Posterior cingulate gyrus (tissue), 11 donors: ENCODE measurements around the gene SRCIN1.

Source experiments
- DNase-seq, 10 donors: peaks; one replicate each; pipeline versions ENCODE4 v3.0.0 to v3.0.0-alpha.2; 2020 to 2021; ENCODE audit warnings: mixed read lengths in 3 of 10
- intact Hi-C: fragments of 100-400 bp; cut with DNase I; formaldehyde crosslinking; loops from one replicate; pipeline ENCODE4 v1.15.1; 2023

The SRCIN1 gene

DNA sequence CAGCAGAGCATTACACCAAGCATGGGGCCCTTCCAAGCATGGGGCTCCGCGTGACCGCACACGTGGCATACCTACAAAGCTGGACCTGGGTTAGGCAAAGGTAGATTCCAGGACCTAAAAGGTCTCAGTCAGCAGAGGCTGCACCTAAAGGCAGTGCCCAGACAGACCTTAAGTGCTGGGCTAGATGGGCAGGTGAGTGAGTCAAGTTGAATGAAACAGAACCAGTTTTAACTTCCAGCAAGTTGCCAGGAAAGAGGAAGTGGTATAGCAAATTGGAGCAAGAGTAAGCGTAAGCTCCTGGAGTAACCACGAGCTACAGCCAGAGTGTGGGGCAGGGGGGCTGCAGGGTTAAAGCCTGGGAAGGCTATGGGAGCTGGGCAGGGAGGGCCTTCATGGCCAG is 49.5 kb downstream of the SRCIN1 start:
- intact Hi-C loops: loop anchor here (10.0 kb wide), 1 partner anchor 49 kb away; the partner anchor contains the start of gene SRCIN1

DNA sequence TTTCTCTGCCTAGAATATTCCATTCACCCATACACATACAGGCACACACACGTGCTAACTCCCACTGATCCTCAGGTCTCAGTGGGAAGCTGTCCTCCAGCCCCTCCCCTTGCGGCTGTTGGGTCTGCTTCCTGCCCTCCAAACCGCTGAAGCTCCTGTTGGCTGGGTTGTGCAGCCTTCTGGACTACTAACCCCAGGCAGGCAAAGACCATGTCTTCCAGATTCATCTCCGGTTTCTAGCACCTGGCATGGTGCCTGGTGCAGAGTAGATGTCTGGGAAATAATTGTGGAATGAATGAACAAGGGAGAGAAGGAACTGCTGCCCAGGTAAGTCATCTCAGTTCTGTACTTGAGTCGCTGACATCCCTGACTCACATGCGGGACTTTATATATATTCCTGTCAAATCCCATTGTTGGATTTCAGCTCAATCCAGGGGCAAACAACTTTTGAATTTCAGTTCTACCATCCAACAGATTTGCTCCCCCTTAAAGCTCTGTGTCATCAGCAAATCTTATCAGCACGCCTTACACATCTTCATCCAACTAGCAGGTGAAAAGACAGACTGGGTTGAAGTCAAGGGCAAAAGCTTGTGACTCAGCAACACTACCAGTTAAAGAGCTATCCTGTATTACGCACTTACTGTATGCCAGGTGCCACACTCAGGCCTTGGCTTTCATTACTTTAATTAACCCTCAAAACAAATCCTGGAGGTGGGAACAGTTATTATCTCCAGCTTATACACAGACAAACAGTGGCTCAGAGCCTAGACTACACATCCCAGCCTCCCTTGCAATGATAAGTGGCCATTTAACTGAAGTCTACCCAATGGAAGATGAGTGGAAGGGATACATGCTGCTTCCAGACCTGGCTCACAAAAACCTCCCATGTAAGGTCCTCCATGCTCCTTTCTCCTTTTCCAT is 51.1 kb downstream of the SRCIN1 start:
- DNase-seq: no peak
- intact Hi-C loops: loop anchor here (10.0 kb wide), 1 partner anchor 50 kb away; the partner anchor contains the start of gene SRCIN1

More for the DNA sequence above, 49.5 kb downstream of the SRCIN1 start:
- DNase-seq: no peak

DNA sequence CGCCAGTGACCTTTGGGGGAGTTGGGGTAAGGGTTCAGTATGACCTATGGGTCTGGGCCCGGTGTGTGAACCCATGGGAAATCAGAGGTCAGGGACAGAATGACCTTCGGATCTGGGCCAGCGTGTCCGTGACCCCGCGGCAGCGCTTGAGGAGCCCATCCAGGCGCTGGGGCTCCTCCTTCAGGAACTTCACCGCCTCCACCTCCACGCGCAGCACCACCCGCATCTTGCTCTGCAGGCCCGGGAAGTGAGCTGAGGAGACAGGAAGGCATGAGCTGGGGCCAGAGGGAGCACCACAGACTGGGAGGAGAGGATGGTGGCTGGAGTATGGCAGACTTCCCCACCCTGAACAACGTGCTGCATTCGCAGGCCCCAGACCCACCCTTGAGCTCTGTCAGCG is 53.4 kb downstream of the SRCIN1 start:
- intact Hi-C loops: loop anchor here (10.0 kb wide), 1 partner anchor 52 kb away; the partner anchor contains the start of gene SRCIN1
- DNase-seq: no peak

DNA sequence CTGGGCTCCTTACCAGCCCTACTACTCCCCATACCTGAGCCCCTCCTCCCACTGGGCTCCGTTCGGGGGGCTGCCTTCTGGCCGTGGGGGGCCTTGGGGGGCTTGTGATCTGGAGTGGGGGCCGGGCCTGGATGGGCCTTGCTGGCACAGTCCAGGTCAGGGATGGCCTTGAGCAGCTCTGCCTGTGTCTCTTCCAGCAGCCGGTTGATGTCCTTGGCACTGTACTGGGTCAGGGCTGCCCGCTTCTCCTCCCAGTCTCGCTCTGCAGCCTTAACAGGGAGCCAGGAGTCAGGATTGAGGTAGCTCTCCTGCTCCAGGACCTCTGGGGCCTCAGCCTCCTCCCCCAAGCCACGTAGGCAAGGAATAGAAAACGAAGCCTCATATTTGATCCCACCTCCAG is 54.6 kb downstream of the SRCIN1 start:
- no peak for DNase-seq
- intact Hi-C loops: loop anchor here (10.0 kb wide), 1 partner anchor 54 kb away; the partner anchor contains the start of gene SRCIN1

DNA sequence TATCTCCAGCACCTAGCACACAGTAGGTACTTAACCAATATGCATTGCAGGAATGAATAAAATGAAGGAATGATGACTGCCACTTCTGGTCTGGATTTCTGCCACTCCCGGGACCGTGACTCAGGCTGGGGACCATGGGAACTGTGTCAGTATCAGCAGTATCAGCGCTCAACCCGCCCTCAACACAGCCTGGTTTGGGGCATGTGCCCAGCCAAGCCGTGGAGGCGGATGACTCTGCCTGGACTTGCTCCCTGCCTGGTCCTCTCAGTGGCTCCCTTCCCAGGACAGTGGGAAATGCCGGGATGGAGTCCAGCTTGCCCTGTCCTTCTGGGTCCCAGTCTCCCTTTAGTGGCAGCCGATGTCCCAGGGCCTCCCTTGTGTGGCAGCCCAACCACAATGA is 55.1 kb downstream of the SRCIN1 start:
- intact Hi-C loops: loop anchor here (10.0 kb wide), 1 partner anchor 54 kb away; the partner anchor contains the start of gene SRCIN1
- DNase-seq: peak; percentile 42 to 95 (median 68)

DNA sequence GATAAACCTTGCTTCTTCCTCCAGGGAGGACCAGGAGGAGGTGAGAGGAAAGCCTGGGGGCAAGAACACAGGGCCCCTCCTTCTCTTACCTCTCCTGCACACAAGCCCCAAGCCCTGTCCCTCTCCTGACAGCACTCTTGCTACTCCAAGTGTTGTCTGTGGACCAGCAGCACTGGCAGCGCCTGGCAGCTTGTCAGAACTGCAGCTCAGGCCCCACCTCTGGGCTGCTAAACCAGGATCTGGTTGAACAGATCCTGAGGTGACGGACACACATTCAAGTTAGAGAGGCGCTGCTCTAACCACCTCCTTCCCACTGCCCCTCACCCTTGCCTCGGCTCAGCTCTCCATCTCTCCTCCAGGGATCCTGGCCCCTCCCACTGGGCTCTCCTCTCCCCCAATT is 56.5 kb downstream of the SRCIN1 start:
- peak in 1 of 10 donors; percentile 88 for DNase-seq
- intact Hi-C loops: no loop called here

DNA sequence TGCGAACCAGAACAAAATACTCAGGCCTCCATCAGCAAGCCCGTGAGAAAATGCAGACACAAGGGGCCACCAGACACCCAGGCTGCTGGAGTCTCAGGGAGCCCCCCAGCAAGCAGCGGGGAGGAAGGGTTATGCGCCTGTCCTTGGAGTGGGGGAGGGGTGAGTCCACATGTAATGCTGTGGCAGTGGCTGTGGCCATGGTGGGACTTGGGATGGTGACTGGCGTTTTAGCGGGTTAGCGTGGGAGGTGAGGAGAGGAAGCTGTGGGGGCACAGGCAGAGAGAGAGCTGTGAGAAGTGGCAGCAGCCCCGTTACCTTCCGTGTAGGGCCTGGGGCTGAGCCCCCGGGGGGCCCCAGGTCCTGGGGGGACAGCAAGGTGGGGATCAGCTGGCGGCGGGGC is 58.3 kb downstream of the SRCIN1 start:
- no peak for DNase-seq
- intact Hi-C loops: no loop called here

DNA sequence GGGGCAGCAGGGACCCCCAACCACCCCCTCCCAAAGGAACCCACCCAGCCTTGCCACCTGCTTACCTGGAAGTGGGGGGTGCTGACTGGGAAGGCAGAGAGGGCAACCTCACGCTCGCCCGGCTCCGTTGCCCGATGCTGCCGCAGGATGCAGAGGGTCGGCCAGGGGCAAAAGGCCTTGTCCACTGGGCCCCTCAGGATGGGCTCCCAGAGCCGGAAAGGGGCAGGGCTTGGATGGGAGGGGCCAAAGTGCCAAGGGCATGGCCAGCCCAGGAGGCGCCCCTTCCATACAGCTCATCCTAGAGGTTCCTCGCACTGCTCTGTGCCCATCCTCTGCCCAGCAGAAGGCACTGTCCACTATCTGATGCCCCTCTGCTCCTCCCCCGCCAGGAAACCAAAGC is 59.4 kb downstream of the SRCIN1 start:
- DNase-seq: peak in 1 of 10 donors; percentile 65
- intact Hi-C loops: no loop called here

DNA sequence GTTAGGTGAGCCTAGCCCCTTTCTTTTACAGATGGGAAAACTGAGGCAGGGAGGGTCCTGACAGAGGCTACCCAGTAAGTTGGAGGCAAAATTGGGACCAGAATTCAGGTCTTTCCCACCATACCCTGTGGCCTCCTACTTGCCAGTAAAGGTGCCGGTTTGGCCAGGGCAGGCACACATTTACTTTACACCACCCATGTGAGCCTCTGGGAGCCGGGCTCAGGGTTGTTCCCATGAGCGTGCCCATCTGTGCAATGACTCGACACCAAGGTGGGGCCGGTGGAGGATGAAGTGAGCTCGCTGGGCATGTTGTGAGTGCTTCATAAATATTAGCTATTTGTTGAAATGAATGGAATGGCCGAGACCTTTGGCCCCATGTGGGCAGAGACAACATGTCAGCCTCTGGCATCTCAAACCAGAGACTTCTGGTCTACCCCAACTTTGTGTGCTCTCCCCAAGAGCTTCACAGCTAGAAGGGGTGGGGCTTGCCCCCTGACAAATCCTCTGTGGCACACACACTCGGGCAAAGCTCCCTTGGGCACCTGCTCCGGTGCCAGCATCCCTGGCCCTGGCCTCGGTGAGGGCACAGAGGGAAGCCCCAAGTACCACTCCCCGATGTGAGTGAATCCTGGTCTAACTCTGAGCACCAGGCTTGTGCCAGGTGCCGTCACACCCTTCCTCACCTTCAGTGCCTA is 60.1 kb downstream of the SRCIN1 start:
- DNase-seq: peak in 1 of 10 donors; percentile 73
- intact Hi-C loops: no loop called here

DNA sequence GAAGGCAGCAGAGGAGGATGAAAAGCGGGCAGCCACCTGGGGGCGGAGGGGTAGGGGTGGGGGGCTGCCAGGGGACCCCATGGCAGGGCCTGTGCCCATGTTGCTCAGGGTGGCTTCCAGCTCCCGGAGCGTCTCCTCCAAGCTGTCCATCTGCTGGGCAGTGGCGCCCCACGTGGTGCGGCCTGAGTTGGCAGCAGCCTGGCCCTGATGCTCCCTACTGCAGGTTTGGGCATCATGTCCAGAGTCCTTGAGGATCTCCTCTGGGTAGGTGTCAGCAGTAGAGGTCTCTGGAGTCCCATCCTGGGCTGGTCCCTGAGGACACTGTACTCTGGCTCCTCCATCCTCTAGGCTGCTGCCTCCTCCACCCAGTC is 60.9 kb downstream of the SRCIN1 start:
- DNase-seq: peak in 1 of 10 donors; percentile 84
- intact Hi-C loops: no loop called here

DNA sequence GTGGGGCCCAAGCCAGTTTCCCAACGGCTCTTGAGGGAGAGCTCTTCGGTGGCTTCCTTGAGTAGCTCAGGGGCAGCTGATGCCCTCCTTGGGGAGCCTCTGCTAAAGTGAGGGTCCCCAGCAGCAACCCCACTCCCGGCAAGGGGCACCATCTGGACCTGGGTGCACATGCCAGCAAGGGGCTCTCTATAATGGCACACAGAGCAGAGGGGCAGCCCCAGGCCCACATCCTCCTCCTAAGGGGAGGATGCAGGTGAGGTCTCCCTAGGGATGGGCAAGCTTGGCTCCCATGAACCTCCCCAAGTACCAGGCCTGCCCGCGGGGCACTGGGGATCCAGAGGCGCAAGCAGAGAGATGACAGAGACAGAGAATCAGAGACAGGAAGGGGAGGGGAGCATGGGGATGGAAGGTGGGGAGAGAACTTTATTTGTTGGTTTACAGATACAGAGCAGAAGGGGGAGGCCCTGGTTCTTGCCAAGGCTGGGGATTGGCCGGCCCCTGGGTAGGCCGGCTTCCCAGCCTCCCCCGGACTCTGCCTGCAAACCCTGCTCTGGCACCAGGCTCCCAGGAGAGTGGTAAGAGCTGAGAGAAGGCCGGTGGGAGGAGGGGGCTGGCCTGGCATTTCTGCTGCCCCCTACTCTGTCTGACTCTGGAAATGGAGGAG is 61.4 kb downstream of the SRCIN1 start:
- DNase-seq: peak in 3 of 10 donors; percentile 1 to 69 (median 44)
- intact Hi-C loops: no loop called here

DNA sequence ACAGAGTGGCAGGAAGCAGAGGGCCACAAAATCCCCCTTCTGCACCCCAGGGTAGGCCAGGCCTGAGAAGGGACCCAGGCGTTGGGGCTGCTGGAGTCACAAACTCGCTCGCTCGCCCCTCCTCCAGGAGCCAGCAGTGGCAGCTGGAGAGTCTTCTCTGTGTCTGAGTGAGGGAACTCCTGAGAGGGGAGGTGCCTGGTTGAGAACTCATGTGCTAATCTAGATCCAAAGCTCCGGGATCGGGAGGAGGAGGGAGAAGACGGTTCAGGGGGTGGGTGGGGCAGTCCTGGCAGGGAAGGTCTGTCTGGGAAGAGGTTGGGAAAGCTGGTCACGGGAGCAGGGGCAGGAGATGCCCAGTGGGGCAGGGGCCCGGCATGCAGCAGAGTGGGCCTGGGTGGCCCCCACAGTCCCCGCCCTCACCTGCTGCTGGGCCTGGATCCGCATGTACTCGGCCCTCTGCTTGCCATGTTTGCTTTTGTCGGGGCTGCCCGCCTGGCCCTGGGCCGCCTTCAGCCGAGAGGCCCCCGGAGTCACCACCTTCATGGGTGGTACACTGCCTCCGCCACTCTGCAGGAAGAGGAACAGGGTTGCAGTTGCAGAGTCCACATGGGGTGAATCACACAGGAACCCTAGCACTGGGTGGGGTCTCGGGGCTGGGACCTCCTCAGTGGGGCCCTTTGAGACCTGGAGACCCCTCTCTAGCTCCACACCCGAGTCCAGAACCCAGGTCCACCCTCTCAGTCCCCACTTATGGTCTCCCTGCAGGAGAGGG is 62.2 kb downstream of the SRCIN1 start:
- intact Hi-C loops: no loop called here

DNA sequence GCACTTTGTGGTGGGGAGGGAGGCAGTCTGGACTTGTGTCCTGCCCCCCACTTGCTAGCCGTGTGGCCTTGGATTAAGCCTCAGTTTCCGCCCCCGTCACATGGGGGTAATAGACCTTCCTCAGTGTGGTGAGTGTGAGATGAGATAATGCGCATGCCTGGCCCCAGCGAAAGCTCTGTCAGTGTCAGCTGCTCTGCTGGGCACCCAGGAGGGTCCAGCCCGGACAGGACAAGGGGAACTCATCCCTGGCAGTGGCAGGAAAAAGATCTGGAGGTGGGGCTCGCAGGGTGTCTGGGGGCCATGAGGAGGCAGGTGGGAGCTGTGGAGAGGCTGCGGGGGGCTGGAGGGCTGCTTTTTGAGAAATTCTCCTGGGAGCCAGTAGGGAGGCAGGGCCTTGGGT is 63.5 kb downstream of the SRCIN1 start:
- intact Hi-C loops: no loop called here
- DNase-seq: peak in 3 of 10 donors; percentile 4 to 69 (median 55)

More for the DNA sequence above, 62.2 kb downstream of the SRCIN1 start:
- DNase-seq: peak in 2 of 10 donors; percentile 14 to 74

DNA sequence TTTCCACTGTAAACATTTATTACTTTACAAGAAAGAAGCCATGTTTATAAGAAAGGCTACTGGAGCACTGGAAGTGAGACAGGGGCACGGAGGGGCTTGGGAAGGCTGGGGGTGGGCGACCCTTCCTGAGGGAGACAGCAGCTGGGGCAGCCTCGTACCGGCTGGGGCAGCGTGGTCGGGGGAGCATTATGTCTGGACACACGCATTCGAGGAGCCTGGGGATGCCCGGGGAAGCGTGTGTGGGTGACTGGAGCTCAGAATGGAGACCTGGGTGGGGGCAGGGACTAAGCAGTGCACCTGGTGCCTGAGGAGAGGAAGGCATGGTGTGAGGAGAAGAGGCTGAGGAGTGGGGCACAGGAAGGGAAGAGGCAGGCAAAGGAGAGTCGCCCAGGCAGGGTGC is 64.5 kb downstream of the SRCIN1 start:
- intact Hi-C loops: no loop called here
- peak in 3 of 10 donors; percentile 1 to 63 (median 55) for DNase-seq

DNA sequence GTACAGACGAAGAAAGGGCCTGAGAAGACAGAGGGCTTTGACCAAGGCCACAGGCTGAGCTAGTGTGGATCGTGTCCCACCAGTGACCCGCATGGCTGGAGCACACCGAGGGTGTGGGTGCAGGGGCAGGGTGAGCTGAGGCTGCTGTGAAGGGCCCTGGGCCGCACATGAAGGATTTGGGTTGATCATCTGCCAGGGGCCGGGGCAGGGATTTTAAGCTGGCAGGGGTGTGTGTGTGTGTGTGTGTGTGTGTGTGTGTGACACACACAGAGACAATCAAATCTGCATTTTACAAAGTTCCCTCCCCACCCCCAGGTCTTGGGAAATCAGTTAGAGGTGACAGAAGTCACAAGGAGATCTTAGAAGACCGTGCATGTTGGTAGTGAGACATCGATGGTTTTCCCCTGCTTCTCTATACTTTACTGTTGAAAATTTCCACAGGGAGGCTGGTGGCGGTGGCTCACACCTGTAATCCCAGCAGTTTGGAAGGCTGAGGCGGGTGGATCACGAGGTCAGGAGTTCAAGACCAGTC is 65.2 kb downstream of the SRCIN1 start:
- intact Hi-C loops: no loop called here

DNA sequence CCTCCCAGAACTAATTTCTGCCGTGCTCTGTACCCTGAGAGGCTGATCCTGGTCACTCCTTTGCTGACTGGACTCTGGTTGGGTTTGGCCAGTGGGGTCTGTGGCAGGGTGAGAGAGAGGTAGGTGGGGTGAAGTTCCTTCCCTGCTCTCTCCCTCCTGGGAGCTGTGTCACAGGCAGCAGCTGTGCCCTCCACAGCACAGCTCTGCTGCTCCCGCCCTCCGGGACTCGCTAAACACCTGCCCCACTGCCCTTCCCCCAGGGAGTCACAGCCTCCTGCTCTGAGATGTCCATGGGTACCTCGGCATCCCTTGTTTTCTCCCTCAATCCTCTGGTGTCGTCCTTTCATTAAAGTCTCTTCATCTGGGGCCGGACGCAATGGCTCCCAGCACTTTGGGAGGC is 66.4 kb downstream of the SRCIN1 start:
- intact Hi-C loops: no loop called here
- peak in 2 of 10 donors; percentile 14 to 40 for DNase-seq

More for the DNA sequence above, 65.2 kb downstream of the SRCIN1 start:
- DNase-seq: peak in 3 of 10 donors; percentile 12 to 65 (median 19)

DNA sequence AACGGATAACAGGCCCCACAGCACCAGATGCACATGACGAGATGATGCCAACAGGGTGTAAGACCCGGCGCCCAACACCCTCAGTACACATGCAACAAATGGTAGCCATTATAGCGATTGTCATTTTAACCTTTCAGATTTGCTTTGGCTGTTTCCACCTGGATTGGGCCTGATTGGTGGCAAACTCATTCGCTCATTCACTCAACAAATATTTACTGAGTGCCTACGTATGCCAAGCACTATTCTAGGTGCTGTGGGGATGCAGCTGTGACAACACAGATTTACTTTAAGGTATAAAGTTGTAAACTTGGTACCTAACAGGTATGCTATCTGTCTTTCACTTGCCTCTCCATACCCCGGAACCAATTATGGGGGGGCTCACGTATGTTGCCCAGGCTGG is 66.8 kb downstream of the SRCIN1 start:
- no peak for DNase-seq
- intact Hi-C loops: no loop called here

DNA sequence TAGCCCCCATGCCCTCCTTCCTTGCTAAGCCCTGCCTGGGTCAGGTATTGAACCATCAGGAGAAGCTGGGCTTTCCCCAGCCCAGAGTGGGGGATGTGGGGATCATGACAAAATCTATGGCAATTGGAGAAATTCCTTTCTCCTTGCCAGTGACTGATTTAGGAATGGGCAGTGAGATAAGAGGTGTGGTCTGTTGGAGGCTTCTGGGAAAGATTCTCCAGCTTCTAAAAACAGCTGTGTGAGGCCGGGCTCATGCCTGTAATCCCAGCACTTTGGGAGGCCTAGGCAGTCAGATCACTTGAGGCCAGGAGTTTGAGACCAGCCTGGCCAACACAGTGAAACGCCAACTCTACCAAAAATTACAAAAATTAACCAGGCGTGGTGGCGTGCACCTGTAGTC is 69.1 kb downstream of the SRCIN1 start:
- no peak for DNase-seq
- intact Hi-C loops: no loop called here

DNA sequence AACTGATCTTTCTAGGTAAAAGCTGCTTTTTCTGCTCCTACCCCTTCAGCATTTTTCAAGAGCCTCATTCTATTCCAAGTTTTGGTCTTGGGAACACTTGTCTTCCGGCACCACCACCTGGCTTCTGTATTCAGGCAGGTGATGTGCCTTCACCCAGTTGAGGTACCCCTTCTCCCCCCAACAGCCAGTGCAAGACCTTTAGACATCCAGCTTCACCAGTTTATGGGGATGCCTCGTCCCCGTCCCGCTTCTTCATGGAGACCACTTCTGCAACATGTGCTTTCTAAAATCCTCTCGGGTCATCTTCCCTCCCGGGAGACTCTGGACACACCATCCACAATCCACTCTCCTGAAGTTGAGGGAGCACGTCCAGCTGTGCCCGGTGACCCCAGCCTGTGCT is 69.9 kb downstream of the SRCIN1 start:
- DNase-seq: no peak
- intact Hi-C loops: no loop called here

DNA sequence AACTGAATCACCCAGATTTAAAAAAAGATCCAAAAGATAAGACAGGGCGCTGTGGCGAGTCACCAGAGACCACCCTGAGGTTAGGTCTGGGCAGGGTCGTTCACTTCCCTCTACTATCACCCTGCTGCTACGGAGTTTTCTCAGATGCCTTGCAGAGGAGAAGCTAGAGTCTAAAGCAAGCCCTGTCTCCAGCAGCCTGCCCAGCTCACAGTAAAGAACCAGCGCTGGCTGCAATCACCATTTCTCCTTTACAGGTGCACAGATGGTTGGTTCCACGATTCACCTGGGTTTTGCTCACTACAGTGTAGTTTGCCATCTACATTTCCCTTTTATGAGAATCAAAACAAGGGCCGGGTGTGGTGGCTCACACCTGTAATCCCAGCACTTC is 71.3 kb downstream of the SRCIN1 start:
- intact Hi-C loops: no loop called here

More for the DNA sequence above, 71.3 kb downstream of the SRCIN1 start:
- peak in 1 of 10 donors; percentile 43 for DNase-seq
